Measurements from ENCODE around the gene ARSJ. TPM values are rescaled to one million over a fixed set of nuclear protein-coding genes. Genes with fewer than 3 reads are reported as not detected.

The ARSJ gene
- total RNA-seq, 3 donors from 2014 or later (not counting 1 experiment from before 2014, with no cell fraction given), result 1.5 to 2.3 (median 1.5) TPM

DNA sequence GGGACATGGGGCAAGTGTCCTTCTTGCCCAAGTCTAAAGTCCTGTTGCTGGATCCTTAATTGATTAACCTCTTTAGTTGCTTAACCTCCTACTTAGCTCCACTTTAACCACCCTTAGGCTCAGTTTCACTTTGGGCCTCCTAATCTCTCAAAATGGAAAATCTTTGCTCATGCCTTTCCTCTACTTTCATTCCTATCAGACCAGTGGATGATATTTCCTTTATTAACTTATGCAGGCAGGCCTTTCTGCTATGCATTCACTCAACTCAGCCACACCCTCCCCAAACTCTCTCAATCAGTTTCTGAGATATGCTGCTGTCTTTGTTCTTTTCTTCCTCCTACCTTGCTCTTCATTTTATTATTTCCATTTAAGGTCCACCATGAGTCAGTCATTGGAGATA, 14.4 kb upstream of the ARSJ start:
- Histone ChIP-seq H3K27me3 (ENCODE audit: control insufficient read depth, insufficient read depth, low read length) (no peaks in the 10 kb centered on the region), H3K27ac (ENCODE audit: low read length) (no peak overlapping the region), H3K4me3 (ENCODE audit: low read length) (no peak overlapping the region), H3K36me3 (ENCODE audit: control insufficient read depth, insufficient read depth, low read length) (no peaks in the 10 kb centered on the region), H3K4me1 (ENCODE audit: control insufficient read depth, insufficient read depth, low read length) (peaks cover 2% of the 10 kb centered on the region), H3K9me3 (ENCODE audit: control insufficient read depth, insufficient read depth, low read length) (no peaks in the 10 kb centered on the region)
- H3K4me1 Mint-ChIP-seq, result peaks cover 8 to 16% of the 10 kb centered on the region in 2 donors
- no peaks in the 10 kb centered on the region for H3K36me3 Mint-ChIP-seq
- no peak overlapping the region for H3K4me3 Mint-ChIP-seq
- H3K27me3 Mint-ChIP-seq (ENCODE audit: low read depth in 2 of 2), result peaks cover 0 to 2% of the 10 kb centered on the region in 2 donors
- intact Hi-C loops (cut with micrococcal nuclease), result no loop called here
- DNase-seq (no peak), ATAC-seq (no peak)
- H3K27ac Mint-ChIP-seq, result no peak overlapping the region
- TF ChIP-seq CTCF (IDR thresholded peaks at IDR 0.05), result no peak
- peaks cover 1% of the 10 kb centered on the region in 2 donors for H3K9me3 Mint-ChIP-seq

DNA sequence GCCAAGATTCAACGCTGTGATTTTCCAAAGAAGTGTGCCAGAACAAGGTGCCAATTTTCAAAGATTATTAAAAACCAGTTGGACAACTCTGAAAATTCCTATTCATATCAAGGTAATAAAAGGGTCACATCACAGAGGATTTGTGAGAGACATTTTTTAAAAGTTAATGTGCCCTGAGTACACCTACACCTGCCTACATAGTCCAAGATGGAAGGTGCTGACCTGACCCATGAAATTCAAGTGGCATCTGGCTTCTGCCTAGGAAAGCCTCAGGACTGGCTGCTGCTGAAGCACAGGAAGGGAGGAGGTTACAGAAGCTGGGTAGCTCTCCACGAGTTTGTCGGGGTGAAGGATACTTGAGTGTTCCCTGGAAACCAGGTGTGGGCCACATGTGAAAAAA, 11.4 kb upstream of the ARSJ start:
- intact Hi-C loops (cut with micrococcal nuclease), result no loop called here
- no peak overlapping the region for H3K27ac Mint-ChIP-seq
- ATAC-seq, result no peak
- peaks cover 2 to 3% of the 10 kb centered on the region in 2 donors for H3K9me3 Mint-ChIP-seq
- 75% methylated on average over 3 of the region's 3 CpGs for WGBS (ENCODE audit: insufficient coverage)
- Histone ChIP-seq H3K4me3 (ENCODE audit: low read length) (no peak overlapping the region), H3K36me3 (ENCODE audit: control insufficient read depth, insufficient read depth, low read length) (no peaks in the 10 kb centered on the region), H3K9me3 (ENCODE audit: control insufficient read depth, insufficient read depth, low read length) (no peaks in the 10 kb centered on the region), H3K27ac (ENCODE audit: low read length) (no peak overlapping the region), H3K4me1 (ENCODE audit: control insufficient read depth, insufficient read depth, low read length) (no peaks in the 10 kb centered on the region), H3K27me3 (ENCODE audit: control insufficient read depth, insufficient read depth, low read length) (no peaks in the 10 kb centered on the region)
- no peaks in the 10 kb centered on the region for H3K36me3 Mint-ChIP-seq
- H3K4me3 Mint-ChIP-seq, result no peak overlapping the region
- TF ChIP-seq CTCF (IDR thresholded peaks at IDR 0.05), result no peak
- peaks cover 0 to 6% of the 10 kb centered on the region in 2 donors for H3K27me3 Mint-ChIP-seq (ENCODE audit: low read depth in 2 of 2)
- no peak for DNase-seq
- H3K4me1 Mint-ChIP-seq, result peaks cover 0 to 9% of the 10 kb centered on the region in 2 donors

GRCh38 chr4:113987382-113987941, 8.0 kb upstream of the ARSJ start:
- no peak overlapping the region for H3K4me3 Mint-ChIP-seq
- 85% methylated on average over 3 of the region's 3 CpGs for WGBS (ENCODE audit: insufficient coverage)
- no peaks in the 10 kb centered on the region for H3K9me3 ChIP-seq (ENCODE audit: control insufficient read depth, insufficient read depth, low read length)

More at GRCh38 chr4:113987382-113987941, 8.0 kb upstream of the ARSJ start:
- peaks cover 2 to 3% of the 10 kb centered on the region in 2 donors for H3K9me3 Mint-ChIP-seq
- H3K4me1 Mint-ChIP-seq, result no peaks in the 10 kb centered on the region
- Histone ChIP-seq H3K27me3 (ENCODE audit: control insufficient read depth, insufficient read depth, low read length) (no peaks in the 10 kb centered on the region), H3K4me3 (ENCODE audit: low read length) (no peak overlapping the region), H3K27ac (ENCODE audit: low read length) (no peak overlapping the region), H3K4me1 (ENCODE audit: control insufficient read depth, insufficient read depth, low read length) (no peaks in the 10 kb centered on the region), H3K36me3 (ENCODE audit: control insufficient read depth, insufficient read depth, low read length) (no peaks in the 10 kb centered on the region)
- no peak for TF ChIP-seq CTCF (IDR thresholded peaks at IDR 0.05)
- no peaks in the 10 kb centered on the region for H3K36me3 Mint-ChIP-seq
- intact Hi-C loops (cut with micrococcal nuclease), result no loop called here
- peaks cover 12 to 17% of the 10 kb centered on the region in 2 donors for H3K27me3 Mint-ChIP-seq (ENCODE audit: low read depth in 2 of 2)
- ATAC-seq, result no peak
- DNase-seq, result no peak
- H3K27ac Mint-ChIP-seq, result no peak overlapping the region
